CD4-positive, alpha-beta T cell treated with Interleukin-6 at 100 ng/mL for 8 hours (primary cell): ENCODE results near the gene SHANK2.

Source experiments
- DNase-seq: peaks from one replicate; pipeline ENCODE4 v3.0.0-alpha.2; 2020; ENCODE audit warnings: mixed read lengths, low spot score

Gene SHANK2

DNA sequence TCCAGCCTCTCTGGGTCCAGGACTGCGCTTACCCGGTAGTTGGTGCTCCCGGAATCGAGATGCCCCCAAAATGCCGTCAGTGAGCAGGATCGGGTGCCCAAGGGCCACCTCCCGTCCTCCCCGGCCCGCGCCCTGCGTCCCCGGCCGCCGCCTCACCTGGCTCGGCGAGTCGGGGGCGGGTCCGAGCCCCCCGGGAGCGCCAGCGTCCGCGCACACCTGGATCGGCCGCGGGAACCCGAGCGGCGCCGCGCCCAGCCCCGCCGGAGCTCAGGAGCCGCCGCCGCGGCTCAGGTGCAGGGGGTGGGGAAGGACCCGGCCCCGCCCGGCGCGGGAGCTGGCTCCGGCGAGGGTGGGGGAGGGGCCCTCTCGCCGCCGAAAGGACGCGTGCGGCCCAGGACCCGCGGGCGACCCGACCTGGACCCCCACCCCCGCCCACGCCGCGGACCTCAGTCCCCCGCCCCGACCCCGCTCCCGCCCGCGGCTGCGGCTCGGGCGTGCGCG is at the start of gene SHANK2:
SHANK2 (minus strand) TSS at position 309 of the 501 bp plus-strand sequence. CDS start 105,251 bp downstream, outside the sequence.
- DNase-seq, result no peak

DNA sequence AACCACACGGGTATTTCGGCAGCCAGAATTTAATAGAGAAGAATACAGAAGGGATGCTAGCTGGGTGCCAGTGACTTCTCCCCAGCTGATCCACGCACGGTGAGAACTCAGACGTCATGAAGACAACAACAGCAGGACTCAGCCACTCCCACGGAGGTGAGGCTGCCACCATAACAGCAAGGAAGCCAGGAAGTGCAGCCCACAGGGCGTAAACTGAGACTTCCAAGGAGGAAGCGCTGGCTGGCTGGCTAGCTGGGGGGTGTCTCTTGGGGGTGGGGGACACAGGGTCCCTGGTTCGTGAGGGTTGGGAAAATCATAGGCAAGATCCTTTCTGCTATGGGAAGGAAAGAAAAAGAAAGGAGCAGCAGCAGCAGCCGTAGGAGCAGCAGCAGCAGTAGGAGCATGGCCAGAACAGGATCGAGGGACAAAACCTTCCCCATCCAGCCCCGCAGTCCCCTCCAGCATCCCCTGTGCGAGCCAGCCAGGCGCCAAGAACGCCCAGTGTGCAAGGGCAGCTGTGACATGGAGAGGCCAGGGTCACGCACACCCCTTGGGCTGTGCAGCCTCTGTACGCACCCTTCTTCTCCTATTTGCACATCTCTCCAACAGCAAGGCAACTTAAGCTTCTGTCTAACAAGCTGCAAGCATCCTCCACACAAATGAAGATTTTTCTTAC is 49.6 kb upstream of the SHANK2 start:
- DNase-seq, result no peak

DNA sequence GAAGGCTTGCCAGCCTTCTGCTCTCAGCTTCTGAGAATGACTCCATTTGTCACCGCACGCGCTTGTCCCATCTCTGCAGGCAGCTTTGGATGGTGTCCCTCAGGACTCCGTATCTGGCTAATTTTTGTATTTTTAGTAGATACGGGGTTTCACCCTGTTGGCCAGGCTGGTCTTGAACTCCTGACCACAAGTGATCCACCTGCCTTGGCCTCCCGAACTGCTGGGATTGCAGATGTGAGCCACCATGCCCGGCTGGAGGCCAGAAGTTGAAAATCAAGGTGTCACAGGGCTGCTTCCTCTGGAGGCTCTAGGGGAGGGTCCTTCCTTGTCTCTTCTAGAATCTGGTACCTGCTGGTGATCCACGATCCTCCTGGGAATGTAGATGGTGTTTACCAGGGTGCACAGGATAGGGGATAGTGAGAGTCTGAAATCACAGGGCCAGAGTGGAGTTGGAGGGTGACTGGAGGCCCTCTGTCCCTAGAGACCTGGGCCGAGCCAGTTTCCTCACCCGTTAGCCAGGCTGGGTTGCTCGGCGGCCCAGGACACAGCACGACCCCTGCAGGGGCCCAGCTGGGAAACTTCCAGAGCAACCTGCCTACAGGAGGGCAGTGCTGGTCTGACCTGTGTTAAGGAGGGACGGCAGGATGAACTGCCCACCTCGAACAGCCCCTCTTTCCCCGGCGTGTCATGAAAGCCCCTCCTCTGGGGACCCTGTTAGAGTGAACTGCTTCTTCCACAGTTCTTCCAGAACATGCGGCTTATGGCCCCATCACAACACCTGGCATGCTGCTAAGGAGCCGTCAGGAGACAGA is 48.9 kb upstream of the SHANK2 start:
- no peak for DNase-seq

DNA sequence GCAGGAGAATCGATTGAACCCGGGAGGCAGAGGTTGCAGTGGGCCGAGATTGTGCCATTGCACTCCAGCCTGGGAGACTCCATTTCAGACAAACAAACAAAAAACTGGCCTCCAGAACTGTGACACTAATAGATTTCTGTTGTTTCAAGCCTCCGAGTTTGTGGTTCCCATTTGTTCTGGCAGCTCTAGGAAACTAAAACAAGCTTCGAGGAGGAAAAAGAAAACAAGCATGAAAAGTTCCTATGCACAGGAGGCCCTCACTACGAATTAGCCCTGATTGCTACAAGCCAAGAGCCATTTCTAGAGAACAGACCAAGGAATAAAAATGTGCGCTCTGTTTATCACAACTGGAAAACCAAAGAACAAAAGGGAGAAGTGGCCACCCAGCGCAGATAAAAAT is 47.8 kb upstream of the SHANK2 start:
- DNase-seq, result no peak

DNA sequence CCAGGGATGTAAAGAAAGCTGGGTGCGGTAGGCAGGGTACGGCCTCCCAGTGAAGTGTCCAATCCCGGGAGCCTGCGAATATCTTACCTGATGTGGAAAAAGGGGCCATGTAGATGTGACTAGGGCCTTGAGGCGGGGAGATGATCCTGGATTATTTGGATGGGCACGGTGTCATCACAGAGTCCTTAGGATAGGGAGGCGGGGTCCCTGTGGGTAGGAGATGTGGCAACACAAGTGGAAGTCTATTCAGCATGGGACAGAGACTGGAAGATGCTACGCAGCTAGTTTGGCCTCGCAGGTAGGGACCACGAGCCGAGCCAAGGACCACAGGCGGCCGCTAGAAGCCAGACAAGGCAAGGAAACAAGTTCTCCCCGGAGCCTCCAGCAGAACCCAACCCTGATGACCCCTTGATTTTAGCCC is 46.4 kb upstream of the SHANK2 start:
- DNase-seq, result no peak

DNA sequence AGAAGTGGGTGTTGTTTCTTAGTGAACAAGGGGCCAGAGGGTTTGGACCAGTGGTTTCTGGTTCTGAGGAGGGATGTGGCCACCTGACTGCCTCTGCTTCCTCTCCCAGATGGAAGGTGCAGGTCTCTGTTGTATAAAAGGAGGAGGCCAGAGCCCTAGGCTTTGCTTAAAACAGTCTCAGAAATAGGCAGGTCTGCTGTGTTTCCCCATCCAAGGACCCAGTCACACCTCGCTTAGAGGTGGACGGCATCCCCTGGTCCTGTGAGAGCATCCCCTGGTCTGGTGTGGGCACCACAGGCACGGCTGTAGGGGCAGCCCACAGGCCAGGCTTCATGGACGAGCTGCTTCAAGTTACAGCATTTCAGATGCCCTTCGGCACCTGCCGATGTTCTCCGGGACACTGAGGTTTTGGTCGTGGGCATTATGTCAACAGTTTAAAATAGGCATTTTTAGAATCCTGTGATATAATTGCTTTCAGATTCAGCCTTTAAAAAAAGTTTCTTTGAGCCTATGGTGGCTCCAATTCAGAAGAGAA is 45.7 kb upstream of the SHANK2 start:
- no peak for DNase-seq

DNA sequence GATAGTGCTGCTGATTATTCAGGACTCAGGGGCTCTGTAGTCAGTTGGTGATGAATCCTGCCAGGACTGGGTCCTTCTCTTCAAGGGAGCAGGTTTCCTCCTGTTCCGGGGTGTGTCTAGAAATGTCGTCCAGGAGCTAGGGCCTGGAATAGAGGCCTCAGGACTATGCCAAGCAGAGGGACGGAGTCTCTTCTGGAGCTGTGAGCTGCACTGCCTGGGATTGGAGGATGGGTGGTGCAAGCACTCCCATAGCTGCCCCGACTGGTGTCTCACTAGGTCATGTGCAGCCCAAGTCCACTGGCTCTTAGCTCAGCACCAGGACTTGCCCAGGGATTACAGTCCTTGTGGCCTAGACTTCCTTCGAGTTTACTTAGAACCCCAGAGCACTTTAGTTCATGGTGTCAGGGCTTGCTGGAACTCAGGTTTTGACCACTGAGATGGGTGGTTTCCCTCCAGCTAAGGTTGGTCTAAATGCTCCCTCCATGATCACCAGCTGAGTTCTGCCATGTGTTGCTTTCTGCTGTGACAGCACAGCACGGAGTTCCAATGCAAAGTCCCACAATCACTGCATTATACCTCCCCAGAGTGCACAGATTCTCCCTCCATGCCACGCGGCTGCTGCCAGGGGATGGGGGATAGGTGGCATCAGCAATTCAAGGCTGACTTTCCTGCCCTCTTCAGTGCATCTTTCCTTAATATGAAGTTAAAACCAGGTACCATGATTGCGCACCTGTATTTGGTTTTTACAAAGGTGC is 42.6 kb upstream of the SHANK2 start:
- DNase-seq, result no peak

DNA sequence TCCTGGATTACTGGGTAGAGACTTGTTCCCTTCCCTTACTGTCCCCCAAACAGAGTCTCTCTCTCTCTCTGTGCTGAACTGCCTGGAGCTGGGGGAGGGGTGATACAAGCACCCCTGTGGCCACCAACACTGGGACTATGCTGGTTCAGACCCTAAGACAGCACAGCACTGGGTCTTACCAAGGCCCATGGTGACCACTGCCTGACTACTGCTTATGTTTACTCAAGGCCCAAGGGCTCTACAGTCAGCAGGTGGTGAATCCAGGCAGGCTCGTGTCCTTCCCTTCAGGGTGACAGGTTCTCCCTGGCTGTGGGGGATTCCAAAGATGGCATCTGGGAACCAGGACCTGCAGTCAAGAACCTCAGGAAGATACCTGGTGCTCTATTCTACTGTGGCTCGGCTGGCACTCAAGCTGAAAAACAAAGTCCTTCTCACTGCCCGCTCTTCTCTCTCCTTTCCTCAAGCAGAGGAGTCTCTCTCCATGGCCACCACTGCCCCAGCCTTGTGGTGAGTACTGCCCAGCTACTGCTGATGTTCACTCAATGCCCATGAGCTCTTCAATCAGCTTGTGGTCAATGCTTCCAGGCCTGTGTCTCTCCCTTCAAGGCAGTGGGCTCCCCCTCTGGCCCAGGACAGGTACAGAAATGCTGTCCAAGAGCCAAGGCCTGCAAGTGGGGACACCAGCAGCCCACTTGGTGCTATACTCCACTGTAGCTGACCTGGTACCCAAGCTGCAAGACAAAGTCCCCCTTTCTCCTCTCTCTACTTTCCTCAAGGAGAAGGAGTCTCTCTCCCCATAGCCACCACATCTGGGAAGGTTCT is 41.8 kb upstream of the SHANK2 start:
- DNase-seq, result no peak

DNA sequence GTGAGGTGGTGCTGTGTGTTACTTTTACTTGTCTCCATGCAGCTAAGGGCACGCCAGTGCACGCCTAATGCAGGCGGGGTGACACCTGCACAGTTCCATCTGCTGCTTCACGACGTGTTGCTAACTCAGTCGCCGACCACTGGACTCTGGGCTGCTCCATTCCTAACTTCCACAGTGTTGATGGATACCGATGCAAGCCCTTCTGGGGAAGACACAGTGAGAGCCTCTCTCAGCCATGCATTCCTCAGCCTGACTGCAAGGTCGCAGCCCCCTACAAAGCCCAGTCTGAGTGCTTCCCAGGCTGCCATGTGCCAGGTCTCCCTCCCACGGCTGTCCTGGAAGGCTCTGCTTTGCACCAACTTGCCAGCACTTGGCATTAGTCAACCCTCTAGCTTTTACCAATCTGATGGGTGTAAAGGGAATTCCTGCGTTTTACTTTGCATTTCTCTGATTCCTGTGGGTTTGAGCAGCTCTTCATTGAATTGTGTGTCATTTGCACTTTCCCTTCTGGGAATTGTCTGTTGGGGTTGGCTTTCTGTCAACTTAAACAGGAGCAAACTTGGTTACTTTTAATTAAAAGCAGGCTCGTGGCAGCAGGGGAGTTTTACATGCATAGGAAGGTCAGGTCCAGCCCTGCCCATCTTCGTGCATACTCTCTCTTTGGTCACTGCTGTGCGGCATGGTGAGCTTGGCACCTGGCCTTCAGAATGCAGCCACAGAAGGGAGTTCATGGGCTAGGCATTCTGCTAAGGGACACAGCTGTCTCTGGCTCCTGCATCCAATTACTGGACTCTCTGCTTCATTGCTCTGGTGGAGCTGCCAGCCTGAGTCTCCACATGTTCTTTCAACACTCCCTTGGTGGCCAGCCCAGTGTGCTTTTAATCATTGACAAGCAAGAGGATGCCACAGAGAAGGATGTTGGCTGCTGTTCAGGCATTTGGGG is 34.6 kb upstream of the SHANK2 start:
- no peak for DNase-seq

DNA sequence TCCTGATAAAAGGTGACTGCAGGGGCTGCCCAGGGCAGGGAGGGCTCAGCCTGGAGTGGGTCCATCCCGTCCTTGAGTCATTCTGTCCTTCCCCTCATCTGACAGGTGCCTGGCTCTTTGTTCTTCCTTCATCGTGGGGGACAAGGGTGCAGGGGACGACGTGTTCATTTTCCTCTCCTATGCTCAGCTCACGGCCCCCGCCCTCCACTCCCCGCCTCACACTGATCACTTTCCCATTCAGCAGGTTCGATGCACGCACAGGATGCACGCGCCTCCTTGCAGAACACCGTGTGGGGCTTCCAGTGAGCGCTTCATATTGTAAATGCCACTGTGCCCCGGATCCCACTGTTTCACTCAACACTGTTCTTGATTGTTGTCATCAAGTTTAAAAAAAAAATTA is 32.7 kb upstream of the SHANK2 start:
- no peak for DNase-seq

DNA sequence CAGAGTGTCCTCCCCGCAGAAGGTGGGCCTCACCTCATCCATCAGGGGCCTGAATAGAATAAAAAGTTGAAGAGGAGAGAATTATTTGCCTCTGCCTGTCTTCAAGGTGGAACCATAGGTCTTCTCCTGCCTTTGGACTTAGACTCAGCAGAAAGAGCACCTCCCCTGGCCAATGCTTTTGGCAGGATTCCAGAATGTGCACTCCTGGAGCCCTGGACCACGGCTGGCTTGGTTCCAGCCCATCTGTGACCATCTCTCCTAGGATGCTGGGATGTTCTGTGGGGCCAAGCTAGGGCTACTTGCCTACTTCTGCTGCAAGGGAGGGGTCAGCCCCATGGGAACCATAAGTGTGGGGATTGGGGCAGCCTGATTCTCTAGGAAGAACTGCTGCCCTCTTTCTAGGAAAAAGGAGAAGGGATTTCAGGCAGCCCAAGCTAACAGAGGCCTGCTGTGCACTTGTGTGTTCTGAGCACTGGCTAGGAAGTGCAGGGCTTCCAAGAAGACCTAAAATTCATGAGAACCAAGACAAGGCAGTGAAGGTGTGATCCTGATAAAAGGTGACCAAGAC is 32.2 kb upstream of the SHANK2 start:
- no peak for DNase-seq

DNA sequence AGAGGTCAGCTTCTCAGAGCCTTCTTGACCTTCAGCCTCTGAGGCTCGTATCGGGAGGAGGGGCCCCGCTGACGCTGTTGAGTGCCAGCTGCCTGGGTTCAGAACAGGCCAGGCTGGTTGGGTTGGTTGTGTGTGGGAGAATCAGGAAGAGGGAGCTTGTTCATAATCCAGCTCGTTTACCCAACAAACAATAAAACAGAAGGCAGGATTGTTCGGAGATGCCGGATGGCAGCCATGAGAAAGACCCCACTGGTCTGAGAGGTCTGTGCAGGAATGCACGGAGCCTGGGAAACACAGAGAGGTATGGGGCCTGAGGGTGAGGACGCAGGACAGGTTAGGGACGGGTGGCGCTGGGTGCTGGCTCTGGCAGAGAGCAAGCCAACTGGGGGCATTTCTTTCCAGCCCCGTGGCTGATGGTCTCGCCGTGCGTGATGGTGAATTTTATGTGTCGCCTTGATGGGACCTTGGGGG is 31.6 kb upstream of the SHANK2 start:
- DNase-seq, result no peak

DNA sequence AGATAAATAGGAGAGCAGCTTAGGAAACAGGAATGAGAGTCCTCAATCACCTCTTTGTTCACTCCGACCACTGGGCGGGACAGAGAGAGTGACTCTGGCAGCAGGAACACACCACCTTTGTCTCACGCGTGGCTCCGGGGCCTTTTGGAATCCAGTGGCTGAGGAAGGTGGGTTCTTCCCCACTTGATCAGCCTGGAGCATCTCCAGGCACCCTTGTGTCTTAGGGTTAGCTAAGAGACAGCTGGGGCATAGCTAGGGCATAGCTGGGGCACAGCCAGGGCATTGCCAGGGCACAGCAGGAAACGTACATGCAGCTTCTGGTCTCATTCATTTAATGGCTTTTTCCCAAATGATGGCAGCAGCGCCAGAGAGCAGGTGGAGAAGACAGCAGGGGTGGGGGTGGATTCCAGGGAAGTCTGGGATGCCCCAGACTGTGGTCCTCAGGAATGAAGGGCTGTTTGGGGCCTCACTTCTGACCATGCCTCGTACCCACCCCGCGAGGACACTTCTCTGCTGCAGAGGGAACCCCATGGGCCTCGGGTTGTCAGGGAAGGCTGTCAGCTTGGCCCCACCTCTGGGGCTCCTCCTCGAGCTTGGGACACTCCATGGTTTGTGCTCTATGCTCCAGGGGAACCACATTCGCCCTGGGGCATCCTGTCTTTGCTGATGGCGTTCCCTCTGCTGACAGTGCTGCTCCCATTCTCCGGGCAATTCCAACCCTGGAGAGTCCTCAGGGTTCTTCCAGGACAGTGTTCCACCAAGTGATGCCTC is 30.4 kb upstream of the SHANK2 start:
- no peak for DNase-seq

DNA sequence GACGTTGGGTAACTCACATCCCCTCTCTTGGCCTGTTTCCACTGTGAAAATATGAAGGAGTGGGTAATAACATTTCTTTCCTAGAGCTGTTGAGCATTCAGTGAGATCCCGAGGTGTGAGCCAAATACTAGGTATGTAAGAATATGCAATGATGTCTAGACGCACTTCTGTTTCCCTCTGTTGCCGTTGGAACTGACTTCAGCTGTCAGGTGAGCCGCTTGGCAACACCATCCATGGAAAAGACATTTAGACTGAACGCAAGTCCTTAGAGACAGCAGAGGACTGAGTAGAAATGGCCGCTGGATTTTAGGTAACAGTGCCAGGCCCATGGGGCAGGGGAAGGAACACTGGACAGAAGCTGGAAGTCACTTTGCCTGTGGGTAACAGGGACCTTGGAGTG is 29.5 kb upstream of the SHANK2 start:
- no peak for DNase-seq

DNA sequence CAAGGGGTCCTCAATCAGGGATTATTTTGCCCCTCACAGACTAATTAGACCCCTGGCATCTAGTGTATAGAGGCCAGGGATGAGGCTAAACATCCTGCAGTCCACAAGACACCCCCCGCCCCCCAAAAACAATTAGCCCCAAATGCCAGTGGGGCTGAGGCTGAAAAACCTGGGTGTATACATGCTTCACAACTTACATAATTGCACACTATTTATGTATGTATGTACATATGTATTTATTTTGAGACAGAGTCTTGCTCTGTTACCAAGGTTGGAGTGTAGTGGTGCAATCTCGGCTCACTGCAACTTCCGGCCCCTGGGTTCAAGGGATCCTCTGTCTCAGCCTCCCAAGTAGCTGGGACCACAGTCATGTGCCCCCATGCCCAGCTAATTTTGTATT is 28.8 kb upstream of the SHANK2 start:
- no peak for DNase-seq

DNA sequence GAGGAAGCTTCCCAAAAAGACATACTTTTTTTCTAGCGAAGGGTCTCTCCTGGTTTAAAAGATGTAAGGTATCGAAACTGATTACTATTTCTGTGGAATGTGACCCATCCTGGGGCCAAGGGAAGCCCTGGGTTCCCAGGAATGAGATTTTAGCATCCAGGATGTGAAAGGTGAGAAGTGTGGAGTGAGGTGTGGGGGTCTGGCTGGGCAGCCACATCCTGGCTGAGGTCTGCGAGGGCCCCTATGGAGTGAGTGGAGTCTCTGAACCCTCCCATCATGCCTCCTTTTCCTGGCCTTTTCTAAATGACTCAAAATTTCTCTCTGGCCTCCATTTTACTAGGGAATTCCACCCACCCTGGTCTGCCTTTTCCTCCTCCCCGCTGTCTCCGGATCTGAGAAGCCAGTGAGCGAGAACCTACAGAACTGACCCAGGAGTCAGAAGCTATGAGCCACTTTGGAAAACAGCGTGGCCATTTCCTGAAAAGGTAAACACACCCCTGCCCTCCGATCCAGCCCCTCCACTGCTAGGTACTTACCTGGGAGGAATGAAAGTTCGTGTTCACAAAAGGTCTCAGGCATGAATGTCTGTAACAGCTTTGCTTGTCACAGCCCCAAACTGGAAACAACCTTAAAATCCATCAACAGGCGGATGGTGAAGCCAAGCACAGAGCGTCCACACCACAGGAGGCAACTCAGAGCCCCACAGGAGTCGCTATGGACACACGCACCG is 27.7 kb upstream of the SHANK2 start:
- DNase-seq, result no peak

DNA sequence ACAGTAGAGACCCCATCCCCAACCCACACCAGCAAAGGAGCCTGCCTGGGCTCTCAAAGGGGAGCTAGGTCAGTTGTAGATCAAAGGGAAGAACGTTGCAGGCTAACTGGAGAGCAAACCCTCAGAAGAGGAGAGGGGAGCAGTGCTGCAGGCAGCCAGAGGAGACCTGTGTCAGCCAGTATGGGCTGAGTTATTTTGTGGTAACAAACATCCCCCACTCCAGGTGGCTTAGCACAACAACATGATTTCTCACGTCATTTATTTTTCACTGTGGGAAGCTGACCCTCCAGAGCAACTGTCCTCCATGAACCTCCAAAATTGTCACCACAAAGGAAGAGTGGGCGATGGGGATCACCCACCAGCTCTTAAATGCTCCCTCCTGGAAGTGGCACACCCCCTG is 19.8 kb upstream of the SHANK2 start:
- no peak for DNase-seq
